ENCODE data around the gene HYCC2. TPM values are rescaled to one million over a fixed set of nuclear protein-coding genes. Genes with fewer than 3 reads are reported as not detected.

The HYCC2 gene
- total RNA-seq, 1 donor from 2014 or later = 6.9 TPM

GRCh38 chr2:201024518-201024917 is 47.0 kb downstream of the HYCC2 start:
- no peak for DNase-seq (ENCODE audit: low read depth)
- Histone ChIP-seq H3K36me3 (ENCODE audit: control insufficient read depth, insufficient read depth, low read length) (no peaks in the 10 kb centered on the region), H3K4me3 (ENCODE audit: low read depth, low read length) (no peak overlapping the region), H3K27me3 (ENCODE audit: control insufficient read depth, insufficient read depth, low read length) (no peaks in the 10 kb centered on the region)
- no peak for TF ChIP-seq CTCF (IDR thresholded peaks at IDR 0.05; ENCODE audit: insufficient read depth, low read length, poor library complexity, severe bottlenecking)

- Histone ChIP-seq H3K36me3 (ENCODE audit: control insufficient read depth, insufficient read depth, low read length) (no peaks in the 10 kb centered on the region), H3K27me3 (ENCODE audit: control insufficient read depth, insufficient read depth, low read length) (no peaks in the 10 kb centered on the region), H3K4me3 (ENCODE audit: low read depth, low read length) (no peak overlapping the region)
- TF ChIP-seq CTCF (IDR thresholded peaks at IDR 0.05; ENCODE audit: insufficient read depth, low read length, poor library complexity, severe bottlenecking) = no peak
- DNase-seq (ENCODE audit: low read depth) = no peak
These were observed 49.6 kb downstream of the HYCC2 start for GRCh38 chr2:201021914-201022313.

Other genes with a start within 250 kb of the HYCC2 start
- 47.6 and 63.0 TPM in 2 replicates for gene CLK1, start 207.0 kb downstream of the HYCC2 start, total RNA-seq
- gene PPIL3, start 182.6 kb downstream of the HYCC2 start, total RNA-seq = 26.8 and 27.5 TPM in 2 replicates
- 19.7 and 31.4 TPM in 2 replicates for gene NIF3L1, start 182.3 kb downstream of the HYCC2 start, total RNA-seq
- 16.2 and 17.3 TPM in 2 replicates for gene ORC2, start 108.0 kb downstream of the HYCC2 start, total RNA-seq
- 37.7 and 59.0 TPM in 2 replicates for gene NDUFB3, start 330 bp upstream of the HYCC2 start, total RNA-seq
- 98.4 and 99.7 TPM in 2 replicates for gene CFLAR, start 44.5 kb upstream of the HYCC2 start, total RNA-seq
- 1.5 and 2.5 TPM in 2 replicates for gene CASP10, start 111.5 kb upstream of the HYCC2 start, total RNA-seq
- 13.9 and 14.2 TPM in 2 replicates for gene CASP8, start 188.9 kb upstream of the HYCC2 start, total RNA-seq